ENCODE results near the gene NXNL2.

Gene NXNL2

GRCh38 chr9:88534456-88535225, at the start of gene NXNL2:
NXNL2 (plus strand) TSS chr9:88535178; CDS start chr9:88535435, 257 bp downstream.
- in situ Hi-C loops (cut with MboI; ENCODE audit: low sequenced_read_pairs), result no loop called here

- in situ Hi-C loops (cut with MboI; ENCODE audit: low sequenced_read_pairs), result no loop called here
Measured at GRCh38 chr9:88488166-88488565, 46.8 kb upstream of the NXNL2 start.

GRCh38 chr9:88494983-88495721, 39.8 kb upstream of the NXNL2 start:
- in situ Hi-C loops (cut with MboI; ENCODE audit: low sequenced_read_pairs), result no loop called here

- in situ Hi-C loops (cut with MboI; ENCODE audit: low sequenced_read_pairs), result no loop called here
Measured at GRCh38 chr9:88497224-88497623, 37.8 kb upstream of the NXNL2 start.

GRCh38 chr9:88498880-88499279, 36.1 kb upstream of the NXNL2 start:
- in situ Hi-C loops (cut with MboI; ENCODE audit: low sequenced_read_pairs), result no loop called here

- in situ Hi-C loops (cut with MboI; ENCODE audit: low sequenced_read_pairs), result no loop called here
Measured at GRCh38 chr9:88501086-88501485, 33.9 kb upstream of the NXNL2 start.

- in situ Hi-C loops (cut with MboI; ENCODE audit: low sequenced_read_pairs), result no loop called here
Measured at GRCh38 chr9:88502552-88503034, 32.4 kb upstream of the NXNL2 start.

GRCh38 chr9:88503081-88503844, 31.7 kb upstream of the NXNL2 start:
- in situ Hi-C loops (cut with MboI; ENCODE audit: low sequenced_read_pairs), result no loop called here

- in situ Hi-C loops (cut with MboI; ENCODE audit: low sequenced_read_pairs), result no loop called here
Measured at GRCh38 chr9:88503845-88504764, 30.9 kb upstream of the NXNL2 start.

GRCh38 chr9:88508326-88508725, 26.7 kb upstream of the NXNL2 start:
- in situ Hi-C loops (cut with MboI; ENCODE audit: low sequenced_read_pairs), result no loop called here

GRCh38 chr9:88511906-88512305, 23.1 kb upstream of the NXNL2 start:
- in situ Hi-C loops (cut with MboI; ENCODE audit: low sequenced_read_pairs), result no loop called here

GRCh38 chr9:88514247-88514646, 20.7 kb upstream of the NXNL2 start:
- in situ Hi-C loops (cut with MboI; ENCODE audit: low sequenced_read_pairs), result no loop called here

GRCh38 chr9:88521308-88521707, 13.7 kb upstream of the NXNL2 start:
- in situ Hi-C loops (cut with MboI; ENCODE audit: low sequenced_read_pairs), result no loop called here

GRCh38 chr9:88522360-88522759, 12.6 kb upstream of the NXNL2 start:
- in situ Hi-C loops (cut with MboI; ENCODE audit: low sequenced_read_pairs), result no loop called here

- in situ Hi-C loops (cut with MboI; ENCODE audit: low sequenced_read_pairs), result no loop called here
Measured at GRCh38 chr9:88523056-88523455, 11.9 kb upstream of the NXNL2 start.

GRCh38 chr9:88524911-88525310, 10.1 kb upstream of the NXNL2 start:
- in situ Hi-C loops (cut with MboI; ENCODE audit: low sequenced_read_pairs), result no loop called here

GRCh38 chr9:88527618-88528017, 7.4 kb upstream of the NXNL2 start:
- in situ Hi-C loops (cut with MboI; ENCODE audit: low sequenced_read_pairs), result no loop called here

GRCh38 chr9:88528080-88528790, 6.7 kb upstream of the NXNL2 start:
- in situ Hi-C loops (cut with MboI; ENCODE audit: low sequenced_read_pairs), result no loop called here

GRCh38 chr9:88529496-88529895, 5.5 kb upstream of the NXNL2 start:
- in situ Hi-C loops (cut with MboI; ENCODE audit: low sequenced_read_pairs), result no loop called here

- in situ Hi-C loops (cut with MboI; ENCODE audit: low sequenced_read_pairs), result no loop called here
Measured at GRCh38 chr9:88530051-88530450, 4.9 kb upstream of the NXNL2 start.
